Fibroblast of skin of scalp (primary cell): ENCODE results near the gene SLC26A4. TPM values are rescaled to one million over a fixed set of nuclear protein-coding genes. Genes with fewer than 3 reads are reported as not detected.
"Not testable (repeated sequence)": the region's sequence is repeated elsewhere in the genome, so short reads cannot be mapped to it uniquely, and the experiment has no call there.

Experiments
- DNase-seq: peaks from one replicate; pipeline ENCODE4 v3.0.0-alpha.2; 2013
- polyA plus RNA-seq, 2 experiments: library from polyadenylated mRNA; unstranded; fragments of 120-200 nt; gene quantifications; one replicate each; pipeline ENCODE4 v1.2.1, GENCODE V29; 2013; ENCODE audit not compliant: insufficient read length in 2 of 2

The SLC26A4 gene
- 0.26 TPM for polyA plus RNA-seq (2013, experiment 1 of 2; ENCODE audit: insufficient read length)
- polyA plus RNA-seq (2013, experiment 2 of 2; ENCODE audit: insufficient read length), result 0.21 TPM

DNA sequence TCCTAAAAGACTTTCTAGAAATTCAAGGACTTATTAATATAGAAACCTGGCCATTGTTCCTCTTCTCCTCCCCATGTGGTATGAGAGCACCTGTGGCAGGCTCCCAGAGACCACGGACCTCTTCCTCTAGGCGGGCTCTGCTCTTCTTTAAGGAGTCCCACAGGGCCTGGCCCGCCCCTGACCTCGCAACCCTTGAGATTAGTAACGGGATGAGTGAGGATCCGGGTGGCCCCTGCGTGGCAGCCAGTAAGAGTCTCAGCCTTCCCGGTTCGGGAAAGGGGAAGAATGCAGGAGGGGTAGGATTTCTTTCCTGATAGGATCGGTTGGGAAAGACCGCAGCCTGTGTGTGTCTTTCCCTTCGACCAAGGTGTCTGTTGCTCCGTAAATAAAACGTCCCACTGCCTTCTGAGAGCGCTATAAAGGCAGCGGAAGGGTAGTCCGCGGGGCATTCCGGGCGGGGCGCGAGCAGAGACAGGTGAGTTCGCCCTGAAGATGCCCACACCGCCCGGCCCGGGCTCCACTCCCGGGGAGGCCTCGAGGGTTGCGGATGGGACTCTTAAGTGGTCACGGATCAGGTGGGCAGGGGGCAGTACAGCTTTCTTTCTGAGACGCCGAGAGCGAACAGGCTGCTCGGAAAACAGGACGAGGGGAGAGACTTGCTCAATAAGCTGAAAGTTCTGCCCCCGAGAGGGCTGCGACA lies at the start of gene SLC26A4:
SLC26A4 (plus strand) TSS at position 448 of the 700 bp plus-strand sequence. CDS start 814 bp downstream, outside the sequence.
- DNase-seq, result no peak

DNA sequence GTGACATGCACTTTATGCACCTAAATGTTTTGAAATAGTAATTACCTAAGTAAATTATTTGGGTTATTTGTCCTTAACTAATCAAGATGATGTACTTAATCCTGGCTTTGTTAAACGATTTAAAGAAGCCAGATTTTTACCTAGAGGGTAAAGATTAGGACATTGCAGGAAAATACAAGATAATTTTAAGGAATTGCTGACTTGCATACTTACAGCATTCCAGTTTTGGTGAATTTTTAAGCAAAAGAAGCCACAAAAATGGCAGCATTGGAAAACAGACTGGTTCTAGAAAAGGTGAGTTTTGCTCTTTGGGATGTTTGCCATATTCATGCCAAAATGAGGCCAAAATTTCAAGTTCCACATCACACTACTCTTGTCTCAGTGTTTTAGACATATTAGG lies 47.2 kb upstream of the SLC26A4 start:
- no peak for DNase-seq

DNA sequence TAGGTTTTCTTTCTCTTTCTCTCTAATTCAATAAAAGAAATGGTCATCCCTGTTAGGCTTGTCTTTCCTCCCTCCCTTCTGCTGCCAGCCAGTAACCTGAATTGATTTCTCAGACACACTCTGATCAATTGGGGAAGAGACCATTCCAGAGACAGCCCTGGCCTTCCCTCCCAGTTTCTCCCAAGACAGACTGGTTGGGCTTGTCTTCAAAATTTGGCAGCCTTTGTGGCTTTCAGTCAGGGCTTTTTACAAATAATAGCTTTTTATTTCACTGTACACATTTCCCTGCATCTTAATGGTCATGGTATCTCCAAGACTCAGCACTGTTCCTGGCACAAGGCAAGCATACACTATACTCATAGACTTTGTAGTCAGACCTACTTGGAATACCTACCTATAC lies 46.7 kb upstream of the SLC26A4 start:
- peak; percentile 12 for DNase-seq

DNA sequence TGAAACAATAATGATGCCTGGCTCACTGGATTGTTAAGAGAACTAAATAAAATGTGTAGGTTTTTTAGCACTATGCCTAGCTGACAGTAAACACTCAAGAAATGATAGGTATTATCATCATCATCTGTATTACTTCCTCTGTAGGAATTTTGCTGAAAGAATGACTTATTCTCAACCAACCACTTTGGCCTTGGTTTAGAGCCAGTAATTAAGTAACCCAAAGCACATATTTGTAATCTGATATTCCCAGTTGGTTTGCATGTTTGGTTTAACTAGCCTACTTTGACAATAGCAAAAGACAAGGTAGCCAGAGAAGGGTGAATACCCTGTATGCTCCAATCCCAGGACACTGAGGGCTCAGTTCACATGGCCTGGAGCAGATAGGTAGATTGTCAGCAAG lies 46.2 kb upstream of the SLC26A4 start:
- DNase-seq, result peak; percentile 69

DNA sequence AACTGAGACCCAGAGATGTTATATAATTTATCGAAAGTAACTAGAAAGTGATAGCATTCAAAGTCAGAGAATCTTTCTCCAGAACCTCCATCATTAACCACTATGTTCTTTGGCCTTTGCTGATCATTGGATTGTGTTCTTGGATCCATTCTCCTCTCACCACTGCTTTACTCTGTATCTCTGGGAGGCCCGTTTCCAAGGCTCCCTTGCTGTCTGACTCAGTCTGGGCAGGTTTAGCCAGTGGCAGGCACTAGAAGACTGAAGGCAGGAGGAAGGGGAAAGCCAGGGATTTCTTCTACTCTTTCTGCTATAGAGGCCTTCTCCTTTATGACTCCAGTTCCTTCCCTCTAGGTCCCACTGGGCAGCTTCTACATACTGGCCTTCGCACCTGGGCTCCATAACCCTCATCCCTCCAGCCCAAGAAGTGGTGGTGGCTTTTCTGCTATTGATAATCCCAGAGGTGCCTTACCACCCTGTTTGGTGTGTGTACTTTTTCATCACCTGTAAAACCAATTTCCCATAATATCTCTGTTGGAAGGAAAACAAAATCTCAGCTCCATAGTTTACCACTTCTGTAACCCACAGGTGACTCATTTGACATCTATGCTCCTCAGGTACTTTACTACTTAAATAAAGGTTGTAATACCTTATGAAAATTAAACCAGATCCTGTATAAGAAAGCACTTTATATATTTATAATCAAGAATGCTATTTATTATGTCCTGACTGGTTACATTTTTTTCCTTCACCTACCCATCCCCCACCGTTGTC lies 44.5 kb upstream of the SLC26A4 start:
- DNase-seq, result no peak

DNA sequence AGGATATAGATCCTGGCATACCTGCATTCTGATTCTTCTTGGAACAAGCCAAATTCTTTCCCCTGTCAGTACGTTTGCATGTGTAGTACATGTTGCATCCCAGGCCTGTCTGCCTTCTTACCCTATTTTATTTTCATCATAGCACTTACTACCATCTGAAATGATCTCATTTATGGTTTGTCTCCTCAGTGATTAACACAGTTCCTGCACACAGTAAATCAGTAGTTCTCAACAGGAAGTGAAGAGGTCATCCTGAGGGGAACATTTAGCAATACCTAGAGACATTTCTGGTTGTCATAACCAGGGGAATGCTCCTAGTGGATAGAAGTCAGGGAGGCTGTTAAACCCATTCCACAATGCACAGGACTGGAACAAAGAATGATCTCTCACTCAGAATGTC lies 38.2 kb upstream of the SLC26A4 start:
- DNase-seq, result no peak

DNA sequence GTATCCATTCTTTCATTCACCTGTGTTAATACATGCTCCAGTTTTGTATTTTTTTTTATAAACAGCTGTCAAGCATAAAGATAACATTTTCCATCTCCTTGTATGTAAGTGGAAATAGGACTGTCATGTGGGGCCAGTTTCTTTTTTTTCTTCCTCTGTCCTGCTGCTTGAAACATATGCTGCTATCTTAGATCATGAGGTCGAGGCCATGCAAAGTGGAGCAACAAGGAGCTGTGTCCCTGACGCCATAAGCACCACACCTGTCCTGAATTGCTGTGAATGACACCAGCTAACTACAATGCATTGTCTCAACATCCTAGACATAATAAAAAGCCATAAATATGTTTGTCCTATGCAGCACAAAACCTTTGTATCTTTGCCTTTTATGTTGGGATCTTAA lies 37.7 kb upstream of the SLC26A4 start:
- no peak for DNase-seq

DNA sequence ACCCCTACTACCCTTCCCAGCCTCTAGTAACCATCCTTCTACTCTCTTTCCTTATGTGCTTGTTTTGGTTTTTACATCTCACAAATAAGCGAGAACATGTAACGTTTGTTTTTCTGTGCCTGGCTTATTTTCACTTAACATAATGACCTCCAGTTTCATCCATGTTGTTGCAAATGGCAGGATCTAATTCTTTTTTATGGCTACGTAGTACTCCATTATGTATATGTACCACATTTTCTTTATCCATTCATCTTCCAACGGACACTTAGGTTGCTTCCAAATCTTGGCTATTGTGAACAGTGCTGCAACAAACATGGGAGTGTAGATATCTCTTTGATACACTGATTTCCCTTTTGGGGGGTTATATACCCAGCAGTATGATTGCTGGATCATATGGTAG lies 33.6 kb upstream of the SLC26A4 start:
- DNase-seq, result no peak

DNA sequence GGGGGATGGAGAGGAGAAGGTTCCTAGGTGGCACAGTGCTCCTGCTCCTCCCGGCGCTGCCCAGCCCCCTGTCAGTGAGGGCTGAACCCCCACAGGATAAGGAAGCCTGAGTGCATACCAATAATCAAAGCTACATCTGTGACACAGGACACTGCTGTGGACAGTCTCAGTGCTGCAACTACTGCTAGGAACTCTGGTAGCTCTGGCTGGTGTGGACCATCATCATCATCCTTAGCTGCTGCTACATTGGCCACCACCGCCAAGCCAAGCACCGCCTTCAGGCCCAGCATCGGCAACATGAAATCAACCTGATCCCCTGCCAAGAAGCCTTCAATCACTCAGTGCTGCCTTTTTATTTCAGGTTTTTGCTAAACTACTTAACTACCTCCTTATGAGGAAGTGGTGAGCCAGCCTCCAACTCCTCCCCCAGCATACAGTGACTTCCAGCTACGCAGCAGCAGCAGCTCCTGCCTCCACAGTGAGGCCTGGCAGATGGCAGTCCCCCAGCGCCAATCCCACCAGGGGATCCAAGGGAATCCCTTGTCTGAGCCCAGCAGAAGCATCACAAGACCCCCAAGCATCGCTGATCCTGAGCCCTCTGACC lies 32.1 kb upstream of the SLC26A4 start:
- DNase-seq, result no peak

DNA sequence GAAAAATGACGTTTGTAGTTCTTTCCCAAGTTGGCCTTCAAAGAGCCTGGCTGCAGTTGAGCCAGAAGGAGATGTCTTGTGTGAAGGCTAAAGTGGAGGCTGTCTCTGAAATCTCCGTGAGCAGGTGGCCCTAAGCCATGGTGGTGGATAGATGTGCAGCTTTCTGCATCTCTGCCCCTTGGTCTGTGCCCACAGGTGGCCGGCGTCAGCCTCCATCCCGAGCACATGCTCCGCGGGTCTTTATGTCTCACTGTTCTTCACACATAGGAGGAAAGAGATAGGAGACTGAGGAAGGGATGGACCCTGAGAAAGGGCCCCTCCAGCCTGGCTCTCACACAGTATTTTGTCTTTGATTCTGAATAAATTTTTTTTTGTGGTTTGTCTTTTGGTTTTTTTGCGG lies 30.3 kb upstream of the SLC26A4 start:
- no peak for DNase-seq

DNA sequence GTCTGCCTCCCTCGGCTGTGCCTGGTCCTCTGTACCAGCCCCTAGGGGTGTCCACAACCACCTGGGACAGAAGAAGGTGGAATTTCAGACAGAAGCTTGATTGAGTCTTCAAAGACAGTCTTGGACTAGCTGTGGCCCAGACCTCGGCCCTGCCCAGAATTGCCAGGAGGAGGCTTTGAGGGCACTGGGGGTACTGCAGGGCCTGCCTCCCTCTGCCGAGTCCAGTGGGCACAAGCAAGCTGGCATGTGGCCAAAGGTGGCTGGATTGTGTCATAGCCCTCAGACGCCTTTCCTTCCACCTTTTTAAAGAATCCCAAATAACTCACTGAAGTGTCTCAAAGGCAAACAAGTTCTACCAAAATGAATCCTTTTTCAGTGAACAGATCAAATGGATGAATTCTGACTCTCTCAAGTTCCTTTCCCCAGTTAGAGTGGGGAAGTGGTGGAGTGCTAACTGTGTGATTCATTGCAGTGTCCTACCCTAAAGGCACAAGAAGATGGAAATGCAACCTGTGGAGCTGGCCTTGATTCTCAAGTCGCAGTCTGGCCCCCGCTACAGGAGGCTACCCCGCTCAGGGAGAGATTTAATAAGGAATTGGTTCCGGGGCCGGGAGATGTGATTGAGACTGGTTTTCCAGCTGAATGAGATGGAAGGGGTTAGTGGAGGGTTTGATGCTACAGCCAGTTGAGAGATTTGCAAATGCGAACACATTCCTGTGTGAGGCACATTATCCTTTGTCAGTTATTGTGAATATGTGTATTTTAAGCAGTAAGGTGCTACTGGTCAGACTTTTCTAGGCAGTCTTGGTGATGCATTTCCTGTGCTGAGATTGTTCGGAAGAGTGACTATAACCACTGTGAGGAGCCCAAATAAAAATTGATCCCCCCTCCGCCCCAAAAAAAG lies 28.8 kb upstream of the SLC26A4 start:
- DNase-seq, result no peak

DNA sequence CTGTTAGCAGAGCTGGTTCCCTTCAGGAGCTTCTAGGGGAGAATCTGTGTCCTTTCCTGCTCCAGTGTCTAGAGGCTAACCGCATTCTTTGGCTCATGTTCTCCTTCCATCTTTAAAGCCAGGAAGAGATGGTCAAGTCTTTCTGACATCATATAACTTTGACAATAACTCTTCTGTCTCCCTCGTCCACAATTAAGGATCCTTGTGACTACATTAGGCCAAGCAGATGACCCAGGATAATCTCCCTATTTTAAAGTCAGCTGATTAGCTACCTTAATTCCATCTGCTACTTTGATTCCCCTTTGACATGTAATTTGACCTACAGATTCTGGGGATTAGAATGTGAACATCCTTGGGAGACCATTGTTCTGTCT lies 28.1 kb upstream of the SLC26A4 start:
- no peak for DNase-seq

DNA sequence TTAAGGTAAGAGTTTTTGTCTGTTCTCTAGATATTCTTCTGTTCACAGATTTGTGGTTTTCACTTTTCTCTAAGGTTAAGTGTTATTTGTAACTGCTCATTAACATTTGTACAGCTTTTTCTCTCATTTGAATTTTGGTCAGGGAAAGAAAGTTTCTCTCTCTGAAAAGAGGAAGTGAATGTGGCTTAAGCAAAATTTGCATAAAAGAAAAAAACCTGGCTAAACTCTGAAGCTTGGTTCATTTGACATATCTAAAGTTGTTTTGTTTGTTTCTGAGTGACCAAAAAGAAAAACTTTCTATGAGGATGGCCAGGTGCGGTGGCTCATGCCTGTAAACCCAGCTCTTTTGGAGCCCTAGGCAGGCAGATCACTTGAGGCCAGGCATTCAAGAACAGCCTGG lies 22.0 kb upstream of the SLC26A4 start:
- no peak for DNase-seq

DNA sequence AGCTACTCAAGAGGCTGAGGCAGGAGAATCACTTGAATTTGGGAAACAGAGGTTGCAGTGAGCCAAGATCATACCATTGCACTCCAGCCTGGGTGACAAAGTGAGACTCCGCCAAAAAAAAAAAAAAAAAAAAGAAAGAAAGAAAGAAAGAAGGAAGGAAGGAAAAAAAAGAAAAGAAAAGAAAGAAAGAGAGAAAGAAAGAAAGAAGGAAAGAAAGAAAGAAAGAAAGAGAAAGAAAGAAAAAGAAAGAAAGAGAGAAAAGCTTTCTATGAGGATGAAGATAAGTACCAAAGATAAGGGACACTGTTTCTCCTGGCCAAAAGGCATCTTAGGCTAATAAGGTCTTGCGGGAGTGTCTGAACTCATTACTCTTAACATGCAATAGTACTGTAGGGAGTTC lies 21.6 kb upstream of the SLC26A4 start:
- not testable (repeated sequence) for DNase-seq

DNA sequence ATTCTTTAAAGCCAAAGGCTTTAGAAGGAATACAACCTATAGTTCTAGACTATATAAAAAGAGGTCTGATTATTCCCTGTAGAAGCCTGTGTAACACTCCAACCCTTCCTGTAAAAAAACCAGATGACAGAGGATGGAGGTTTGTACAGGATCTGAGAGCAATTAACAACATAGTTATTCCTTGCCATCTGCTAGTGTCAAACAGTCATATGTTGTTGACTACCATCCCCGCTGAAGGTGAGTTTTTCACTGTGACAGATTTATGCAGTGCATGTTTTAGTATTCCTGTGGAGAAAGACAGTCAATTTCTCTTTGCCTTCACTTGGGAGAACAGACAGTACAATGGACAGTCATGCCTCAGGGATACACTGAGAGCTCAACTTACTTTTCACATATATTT lies 19.0 kb upstream of the SLC26A4 start:
- DNase-seq, result no peak

DNA sequence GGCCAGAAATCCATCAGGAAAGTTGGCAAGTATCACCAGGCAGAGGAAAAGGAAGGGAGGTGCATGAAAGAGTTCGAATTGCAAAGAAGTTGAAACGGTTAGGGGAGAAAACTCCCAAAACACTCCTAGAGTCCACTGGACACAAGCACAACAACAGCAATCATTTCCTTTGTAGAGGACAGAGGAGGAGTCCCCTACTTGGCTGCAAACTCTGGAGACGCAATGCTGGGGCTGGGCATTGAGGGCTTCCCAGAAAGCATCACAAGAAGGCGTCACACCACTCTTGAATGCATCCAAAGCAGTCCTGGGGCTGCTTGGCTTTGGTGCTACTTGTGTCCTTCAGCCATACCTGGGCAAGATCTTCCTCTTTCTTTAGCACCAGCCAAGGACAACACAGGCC lies 18.1 kb upstream of the SLC26A4 start:
- DNase-seq, result no peak

DNA sequence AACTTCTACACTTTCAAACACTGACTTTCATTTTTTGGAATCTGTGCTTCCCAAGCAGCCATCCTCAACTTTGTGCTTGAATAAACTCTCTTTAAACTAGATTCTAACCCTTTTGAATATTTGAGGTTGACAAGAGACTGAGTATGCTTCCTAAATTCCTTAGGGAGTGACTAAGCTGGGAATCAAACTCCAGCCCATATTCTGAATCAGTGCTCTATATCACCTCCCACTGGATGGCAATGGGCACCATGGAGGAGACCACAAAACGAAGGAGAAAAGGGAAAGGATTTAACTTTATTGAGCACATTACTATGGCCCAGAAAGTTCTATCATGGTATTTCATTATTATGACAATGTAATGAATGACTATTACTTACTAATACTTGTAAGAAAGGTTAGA lies 17.2 kb upstream of the SLC26A4 start:
- peak; percentile 69 for DNase-seq

DNA sequence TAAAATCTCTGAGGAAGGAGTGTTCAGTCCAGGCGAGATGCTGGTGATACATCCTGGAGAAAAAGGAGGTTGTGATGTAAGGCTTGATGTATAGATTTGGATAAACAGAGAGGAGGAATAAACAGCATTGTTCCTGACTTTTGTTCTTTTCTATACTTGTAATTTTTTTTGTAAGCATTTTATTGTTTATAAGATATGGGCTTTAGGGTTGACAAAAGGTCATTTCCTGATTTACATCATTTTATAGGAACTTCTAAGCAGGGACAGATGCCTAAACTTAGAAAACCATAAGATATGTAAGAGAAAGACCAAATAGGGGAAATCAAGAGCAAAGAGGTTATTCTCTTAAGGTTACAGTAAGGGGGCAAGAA lies 16.7 kb upstream of the SLC26A4 start:
- DNase-seq, result no peak

DNA sequence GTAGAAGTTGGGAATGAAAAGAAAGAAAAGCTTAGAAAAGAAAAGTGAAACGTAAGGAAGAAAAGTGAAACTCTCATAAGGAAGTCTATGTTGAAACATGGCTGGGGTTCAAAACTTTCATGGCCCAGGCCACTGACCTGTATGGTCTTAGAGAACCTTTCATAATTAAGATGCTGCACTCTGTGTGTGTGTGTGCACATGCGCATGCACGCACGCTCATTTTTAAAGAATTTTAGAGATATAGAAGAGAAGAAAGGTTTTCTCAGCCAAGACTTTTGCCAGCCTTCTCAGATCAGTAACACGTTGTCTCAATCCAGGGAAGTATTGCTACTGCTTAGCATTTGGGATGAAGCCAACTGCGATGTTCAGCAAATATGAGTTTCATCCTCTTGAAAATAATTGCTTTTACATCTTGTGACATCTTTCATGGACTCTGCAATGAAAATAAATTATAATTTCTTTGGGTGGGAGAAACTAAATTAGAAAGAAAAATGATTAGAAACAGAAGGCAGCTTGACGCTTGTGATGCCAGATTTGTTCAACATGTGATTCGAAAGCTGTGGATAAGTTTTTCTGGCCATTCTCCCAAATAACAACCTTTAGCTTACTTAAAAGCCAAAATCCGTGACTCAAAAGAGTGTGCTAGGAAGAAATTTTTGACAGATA lies 16.2 kb upstream of the SLC26A4 start:
- no peak for DNase-seq

DNA sequence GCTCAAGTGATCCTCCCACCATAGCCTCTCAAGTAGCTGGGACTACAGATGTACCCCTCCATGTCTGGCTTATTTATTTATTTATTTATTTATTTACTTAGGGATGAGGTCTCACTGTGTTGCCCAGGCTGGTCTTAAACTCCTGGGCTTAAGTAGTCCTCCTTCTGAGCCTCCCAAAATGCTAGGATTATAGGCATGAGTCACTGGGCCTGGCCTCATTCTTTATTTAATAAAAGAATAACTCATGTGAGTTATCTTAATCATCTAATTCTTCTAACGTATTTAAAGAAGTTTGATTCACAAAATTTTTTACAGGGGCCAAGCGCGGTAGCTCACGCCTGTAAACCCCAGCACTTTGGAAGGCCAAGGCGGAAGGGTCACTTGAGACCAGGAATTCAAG lies 8.0 kb upstream of the SLC26A4 start:
- no peak for DNase-seq

DNA sequence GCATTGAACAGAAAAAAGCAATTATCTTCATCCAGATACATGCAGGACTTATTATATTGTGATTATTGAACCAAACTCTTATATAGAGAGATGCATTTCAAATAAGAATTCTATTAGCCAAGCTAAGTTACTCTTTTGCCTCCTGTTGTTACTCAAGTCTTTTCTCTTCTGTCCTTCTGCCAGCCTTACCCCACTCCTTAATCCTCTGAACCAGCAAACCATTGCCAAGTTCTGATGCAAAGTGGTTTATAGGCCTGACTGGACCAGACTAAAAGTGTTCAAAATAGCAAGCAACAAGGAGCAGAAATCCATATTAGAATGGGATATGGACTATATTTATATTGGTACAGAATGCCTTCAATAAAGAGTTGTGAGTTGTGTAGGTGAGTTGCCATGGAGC lies 2.2 kb upstream of the SLC26A4 start:
- DNase-seq, result no peak

DNA sequence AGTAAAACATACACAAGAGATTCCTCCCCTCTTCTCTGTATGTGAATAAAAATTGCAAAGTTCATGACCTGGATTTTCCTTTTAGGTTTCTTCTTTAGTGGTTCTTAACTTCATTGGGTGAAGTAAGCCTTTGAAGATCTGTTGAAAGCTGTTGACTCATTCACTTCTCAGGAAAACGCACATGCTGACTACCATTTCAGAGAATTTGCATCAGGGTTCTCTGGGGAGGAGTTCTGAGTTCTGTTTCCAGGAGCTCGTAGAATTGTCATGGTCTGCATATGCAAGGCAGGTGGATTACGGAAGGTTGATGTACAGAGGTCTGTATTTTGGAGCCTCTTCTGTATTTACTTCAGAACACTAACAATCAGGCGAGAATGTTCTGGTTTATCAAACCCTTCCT lies 962 bp upstream of the SLC26A4 start:
- DNase-seq, result peak; percentile 57
